NCI-H2196 (cell line): Measurements from ENCODE around the gene PPIE.
"Not testable (repeated sequence)": the region's sequence is repeated elsewhere in the genome, so short reads cannot be mapped to it uniquely, and the experiment has no call there.

Experiments
- DNase-seq: peaks from one replicate; lab custom pipeline; 2025; ENCODE audit not compliant: unreplicated experiment; lab: John Stamatoyannopoulos, UW

PPIE gene

GRCh38 chr1:39776886-39777285 lies 38.2 kb downstream of the PPIE start:
- no peak for DNase-seq

DNA sequence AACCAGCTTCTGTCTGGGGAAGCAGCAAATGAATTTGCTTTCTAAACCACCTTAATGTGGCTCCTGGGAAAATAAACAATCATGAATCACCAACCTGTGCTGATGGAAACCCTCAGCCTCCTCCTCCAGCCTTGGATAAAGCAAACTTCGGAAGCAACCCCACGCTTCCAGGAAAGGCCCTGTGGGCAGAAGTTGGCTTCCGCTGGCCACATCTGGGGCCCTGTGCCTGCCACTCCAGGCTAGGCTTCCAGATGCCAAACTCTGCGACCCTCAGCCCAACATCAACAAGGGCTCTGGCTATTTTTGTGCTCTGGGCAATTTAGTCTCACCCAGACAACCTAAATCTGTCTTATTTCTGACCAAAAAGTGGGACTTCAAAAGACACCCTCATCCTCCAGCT lies 38.6 kb downstream of the PPIE start:
- no peak for DNase-seq

DNA sequence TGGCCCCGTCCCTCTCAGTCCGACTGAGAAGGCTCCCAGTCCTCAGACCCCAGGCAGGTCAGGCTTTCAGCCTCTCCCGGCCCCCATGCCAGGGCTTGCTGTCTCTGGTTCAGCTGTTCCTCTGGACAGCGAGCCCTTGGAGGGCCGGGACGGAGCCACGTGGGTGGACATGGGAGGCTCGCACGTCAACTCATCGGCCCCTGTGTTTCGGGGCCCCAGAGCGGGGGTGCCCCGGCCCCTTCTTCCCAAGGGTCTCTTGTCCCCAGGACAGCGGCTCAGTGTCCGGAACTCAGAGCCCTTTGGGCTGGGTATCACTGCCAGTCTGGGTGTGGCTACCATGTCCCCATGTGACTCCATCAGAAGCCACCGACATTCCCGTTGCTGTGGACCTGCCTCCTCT lies 39.2 kb downstream of the PPIE start:
- not testable (repeated sequence) for DNase-seq

- not testable (repeated sequence) for DNase-seq
These were observed 39.9 kb downstream of the PPIE start for GRCh38 chr1:39778463-39779099.

- no peak for DNase-seq
These were observed 40.5 kb downstream of the PPIE start for GRCh38 chr1:39779137-39779536.

DNA sequence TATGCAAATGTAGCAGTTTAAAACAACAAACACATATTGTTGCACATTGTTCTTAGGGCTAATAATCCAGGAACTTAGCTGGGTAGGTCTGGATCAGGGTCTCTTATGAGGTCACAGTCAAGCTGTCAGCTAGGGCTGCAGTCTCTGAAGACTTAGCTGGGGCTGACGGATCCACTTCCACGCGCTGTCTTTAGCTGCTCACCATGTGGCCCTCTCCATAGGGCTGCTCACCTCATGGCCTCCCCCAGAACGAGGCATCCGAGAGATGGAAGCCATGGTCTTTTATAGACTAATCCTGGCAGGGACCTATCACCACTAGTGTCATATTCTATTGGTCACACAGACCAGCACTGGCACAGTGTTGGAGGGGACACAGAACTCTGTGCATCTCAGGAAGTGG lies 41.1 kb downstream of the PPIE start:
- DNase-seq: no peak

DNA sequence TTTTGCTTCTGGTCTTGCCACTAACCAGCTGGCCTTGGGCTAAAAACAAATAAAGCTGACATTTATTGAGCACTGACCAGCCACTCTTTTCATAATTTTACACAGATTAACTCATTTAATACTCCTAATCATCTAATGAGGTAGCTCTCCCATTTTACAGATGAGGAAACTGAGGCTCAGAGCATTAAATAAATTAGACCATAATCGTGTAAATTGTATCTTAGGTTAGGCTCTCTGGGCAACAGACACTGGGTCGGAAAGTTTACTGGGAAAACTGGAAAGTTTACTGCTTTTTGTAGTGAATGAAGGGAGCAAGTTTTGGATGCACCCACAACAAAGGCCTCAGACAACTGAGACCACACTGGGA lies 42.6 kb downstream of the PPIE start:
- DNase-seq: no peak

DNA sequence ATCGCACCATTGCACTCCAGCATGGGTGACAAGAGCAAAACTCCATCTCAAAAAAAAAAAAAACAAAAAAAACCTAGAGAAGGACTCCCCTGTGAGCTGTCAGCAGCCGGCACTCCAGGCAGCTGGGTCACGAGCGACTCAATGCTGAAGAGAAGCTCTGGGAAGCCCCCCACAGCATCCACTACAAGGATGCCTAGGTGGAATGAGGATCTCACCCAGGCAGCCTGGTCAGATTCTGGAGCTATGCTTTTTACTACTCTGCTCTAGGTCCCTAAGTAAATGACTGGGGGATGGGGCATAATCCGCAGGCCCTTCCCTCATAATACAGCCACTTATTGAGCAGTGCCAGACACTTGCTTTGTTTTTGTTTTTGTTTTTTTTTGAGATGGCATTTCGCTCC lies 43.4 kb downstream of the PPIE start:
- no peak for DNase-seq

GRCh38 chr1:39782685-39783084 lies 44.0 kb downstream of the PPIE start:
- not testable (repeated sequence) for DNase-seq

DNA sequence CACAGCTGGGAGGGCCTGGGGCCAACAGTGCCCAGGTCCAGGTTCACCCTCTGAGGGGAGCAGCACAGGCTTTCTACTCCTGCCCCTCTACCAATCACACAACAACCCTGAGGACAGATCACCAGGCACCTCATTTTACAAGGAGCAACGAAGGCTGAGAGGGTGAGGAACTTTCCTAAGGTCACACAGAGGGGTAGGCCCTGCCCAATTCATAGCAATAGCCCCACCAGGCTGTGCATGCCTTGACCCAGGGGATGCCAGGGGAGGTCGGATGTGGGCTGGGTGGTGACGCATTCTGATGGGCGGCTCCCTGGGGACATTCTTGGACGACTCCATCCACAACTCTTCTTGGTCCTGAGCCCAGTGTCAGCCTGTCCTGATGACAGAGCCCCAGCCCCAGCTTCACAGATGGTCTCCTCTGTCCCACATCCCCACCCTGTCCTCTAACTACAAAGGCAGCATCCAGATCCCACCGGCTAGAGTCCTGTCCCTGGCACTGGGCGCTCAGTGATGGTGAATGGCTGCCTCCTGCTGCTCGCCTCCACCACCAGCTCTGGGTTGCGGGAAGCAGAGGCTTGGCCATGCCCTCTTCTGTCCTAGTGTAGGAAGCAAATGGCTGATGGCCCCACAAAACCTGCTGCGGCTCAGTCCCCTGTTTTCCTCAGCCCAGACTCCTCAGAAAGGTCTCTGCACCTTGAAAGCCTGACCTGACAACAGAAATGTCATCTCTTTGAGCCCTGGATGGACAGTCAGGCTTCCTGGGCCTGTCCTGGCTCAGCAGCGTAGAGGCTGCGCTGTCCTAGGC lies 47.8 kb downstream of the PPIE start:
- not testable (repeated sequence) for DNase-seq

GRCh38 chr1:39787108-39787375 lies 48.4 kb downstream of the PPIE start:
- DNase-seq: not testable (repeated sequence)

DNA sequence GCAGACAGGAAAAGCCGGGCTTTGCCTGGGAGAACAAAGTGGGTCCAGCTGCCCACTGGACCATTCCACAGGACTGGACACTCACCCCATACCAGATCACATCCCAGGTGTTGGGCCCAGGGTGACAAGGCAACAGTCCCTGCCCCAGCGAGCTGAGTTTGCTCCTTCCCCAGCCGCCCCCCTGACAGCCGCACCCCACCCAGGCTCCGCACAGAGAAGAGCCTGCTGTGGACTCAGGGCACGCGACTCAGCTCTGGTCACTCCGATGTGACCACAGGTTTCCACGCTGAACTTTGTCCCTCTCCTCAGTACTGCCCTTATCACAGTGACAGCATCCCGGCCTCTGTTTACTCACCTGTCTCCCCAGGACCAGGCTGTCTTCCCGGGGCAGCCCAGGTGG lies 48.8 kb downstream of the PPIE start:
- no peak for DNase-seq

GRCh38 chr1:39787964-39788363 lies 49.3 kb downstream of the PPIE start:
- not testable (repeated sequence) for DNase-seq

DNA sequence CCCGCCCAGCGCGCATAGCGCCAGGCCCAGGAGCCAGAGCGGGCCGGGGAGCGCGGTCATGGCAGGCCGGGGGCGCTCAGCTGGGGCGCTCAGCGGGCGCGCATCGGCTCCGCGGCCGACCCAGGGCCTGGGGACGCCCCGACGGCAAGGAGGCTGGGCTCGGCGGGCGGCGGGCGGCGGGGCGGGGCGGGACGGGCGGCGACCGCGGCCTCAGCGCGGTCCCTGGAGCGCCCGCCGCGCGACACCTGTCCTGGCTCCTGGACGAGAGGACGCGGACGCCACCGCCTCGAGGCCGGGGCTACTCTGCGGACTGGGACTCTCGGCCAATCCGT lies 49.7 kb downstream of the PPIE start:
- no peak for DNase-seq

GRCh38 chr1:39788758-39789570 lies 50.3 kb downstream of the PPIE start, which contains the start of gene BMP8B:
Gene BMP8B, minus strand, starts transcription at chr1:39788865. Its CDS starts 380 bp downstream, at chr1:39788485.
- DNase-seq: peak; percentile 80

- no peak for DNase-seq
These were observed 51.0 kb downstream of the PPIE start for GRCh38 chr1:39789571-39790110.

GRCh38 chr1:39791838-39792237 lies 53.2 kb downstream of the PPIE start:
- no peak for DNase-seq

GRCh38 chr1:39795651-39796050 lies 57.0 kb downstream of the PPIE start:
- DNase-seq: no peak

GRCh38 chr1:39798859-39799769 lies 60.4 kb downstream of the PPIE start:
- peak; percentile 91 for DNase-seq

GRCh38 chr1:39799770-39800470 lies 61.2 kb downstream of the PPIE start:
- DNase-seq: peak; percentile 72
